CD4-positive, alpha-beta T cell treated with Interleukin-15 for 1 hour (primary cell): ENCODE data around the gene KCNAB2.
A peak's percentile ranks its signal among the peaks of the same experiment; 100 is the strongest.

Experiments
- DNase-seq: peaks from one replicate; pipeline ENCODE4 v3.0.0-alpha.2; 2020

The KCNAB2 gene

GRCh38 chr1:6033986-6034749, 11.5 kb upstream of the KCNAB2 start:
- no peak for DNase-seq

- DNase-seq: no peak
Measured at GRCh38 chr1:6034750-6035096, 11.0 kb upstream of the KCNAB2 start.

- DNase-seq: no peak
Measured at GRCh38 chr1:6035303-6035702, 10.4 kb upstream of the KCNAB2 start.

GRCh38 chr1:6035719-6036118, 10.0 kb upstream of the KCNAB2 start:
- no peak for DNase-seq

- no peak for DNase-seq
Measured at GRCh38 chr1:6037338-6037762, 8.3 kb upstream of the KCNAB2 start.

GRCh38 chr1:6038603-6039002, 7.1 kb upstream of the KCNAB2 start:
- no peak for DNase-seq

GRCh38 chr1:6039031-6039430, 6.7 kb upstream of the KCNAB2 start:
- DNase-seq: no peak

- DNase-seq: no peak
Measured at GRCh38 chr1:6040444-6040843, 5.2 kb upstream of the KCNAB2 start.

- no peak for DNase-seq
Measured at GRCh38 chr1:6040861-6041415, 4.8 kb upstream of the KCNAB2 start.

- no peak for DNase-seq
Measured at GRCh38 chr1:6041432-6042062, 4.1 kb upstream of the KCNAB2 start.

- no peak for DNase-seq
Measured at GRCh38 chr1:6043561-6043960, 2.1 kb upstream of the KCNAB2 start.

- no peak for DNase-seq
Measured at GRCh38 chr1:6044481-6045109, 1.1 kb upstream of the KCNAB2 start.

GRCh38 chr1:6045110-6045502, 582 bp upstream of the KCNAB2 start:
- no peak for DNase-seq

GRCh38 chr1:6046279-6046678, 591 bp downstream of the KCNAB2 start:
- no peak for DNase-seq

GRCh38 chr1:6048179-6048867, 2.6 kb downstream of the KCNAB2 start:
- DNase-seq: no peak

- no peak for DNase-seq
Measured at GRCh38 chr1:6049419-6049818, 3.7 kb downstream of the KCNAB2 start.

- DNase-seq: no peak
Measured at GRCh38 chr1:6051423-6051822, 5.7 kb downstream of the KCNAB2 start.

- DNase-seq: peak; percentile 32
Measured at GRCh38 chr1:6052543-6053205, 7.0 kb downstream of the KCNAB2 start.

- DNase-seq: no peak
Measured at GRCh38 chr1:6053206-6053546, 7.5 kb downstream of the KCNAB2 start.

- no peak for DNase-seq
Measured at GRCh38 chr1:6054596-6054995, 8.9 kb downstream of the KCNAB2 start.

- DNase-seq: no peak
Measured at GRCh38 chr1:6056572-6056948, 10.9 kb downstream of the KCNAB2 start.

GRCh38 chr1:6057170-6057845, 11.6 kb downstream of the KCNAB2 start:
- DNase-seq: no peak
